GM19324 (cell line): ENCODE data around the gene PTPRN2.

ENCODE experiments used
- ATAC-seq: cut with Tn5 transposase; IDR thresholded peaks from one replicate; pipeline ENCODE4 v1.9.1; 2021; ENCODE audit warnings: mild to moderate bottlenecking, moderate library complexity; ENCODE audit not compliant: unreplicated experiment, low FRiP score

PTPRN2 gene

DNA sequence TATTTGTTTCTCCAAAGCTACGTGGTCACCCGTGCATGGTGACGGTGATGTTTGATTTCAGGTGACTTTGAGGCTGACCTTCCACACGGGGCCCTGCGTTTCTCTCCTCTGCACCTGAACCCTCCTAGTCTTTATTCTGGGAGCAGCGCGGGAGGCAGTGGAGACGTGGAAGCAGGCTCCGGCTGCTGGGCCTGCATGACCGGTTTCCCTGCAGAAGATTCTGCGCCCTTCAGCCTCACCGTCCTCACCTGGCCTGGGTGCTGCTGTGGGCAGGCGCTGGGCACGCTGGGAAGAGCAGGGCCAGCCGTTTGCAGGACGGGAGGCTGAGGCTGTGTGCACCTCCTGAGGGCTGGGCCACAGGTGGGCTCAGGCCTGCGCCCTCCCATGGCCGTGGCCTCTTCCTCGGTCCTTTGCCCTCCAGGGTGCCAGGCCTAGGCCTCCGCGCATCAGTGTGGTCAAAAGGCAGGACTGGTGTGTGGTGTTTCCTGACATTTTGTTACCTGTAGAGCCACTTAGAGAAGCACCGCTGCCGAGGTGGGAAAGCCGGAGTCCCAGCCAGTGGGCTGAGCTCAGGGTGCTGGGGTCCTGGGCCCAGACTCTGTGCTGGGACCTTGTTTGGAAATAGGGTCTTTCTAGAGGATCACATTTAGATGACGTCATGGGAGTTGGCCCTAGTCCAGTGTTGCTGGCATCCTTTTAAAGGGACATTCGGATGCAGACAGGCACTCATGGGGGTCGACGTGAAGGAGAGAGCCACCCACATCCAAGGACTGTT lies 772.5 kb downstream of the PTPRN2 start:
- ATAC-seq: no peak

DNA sequence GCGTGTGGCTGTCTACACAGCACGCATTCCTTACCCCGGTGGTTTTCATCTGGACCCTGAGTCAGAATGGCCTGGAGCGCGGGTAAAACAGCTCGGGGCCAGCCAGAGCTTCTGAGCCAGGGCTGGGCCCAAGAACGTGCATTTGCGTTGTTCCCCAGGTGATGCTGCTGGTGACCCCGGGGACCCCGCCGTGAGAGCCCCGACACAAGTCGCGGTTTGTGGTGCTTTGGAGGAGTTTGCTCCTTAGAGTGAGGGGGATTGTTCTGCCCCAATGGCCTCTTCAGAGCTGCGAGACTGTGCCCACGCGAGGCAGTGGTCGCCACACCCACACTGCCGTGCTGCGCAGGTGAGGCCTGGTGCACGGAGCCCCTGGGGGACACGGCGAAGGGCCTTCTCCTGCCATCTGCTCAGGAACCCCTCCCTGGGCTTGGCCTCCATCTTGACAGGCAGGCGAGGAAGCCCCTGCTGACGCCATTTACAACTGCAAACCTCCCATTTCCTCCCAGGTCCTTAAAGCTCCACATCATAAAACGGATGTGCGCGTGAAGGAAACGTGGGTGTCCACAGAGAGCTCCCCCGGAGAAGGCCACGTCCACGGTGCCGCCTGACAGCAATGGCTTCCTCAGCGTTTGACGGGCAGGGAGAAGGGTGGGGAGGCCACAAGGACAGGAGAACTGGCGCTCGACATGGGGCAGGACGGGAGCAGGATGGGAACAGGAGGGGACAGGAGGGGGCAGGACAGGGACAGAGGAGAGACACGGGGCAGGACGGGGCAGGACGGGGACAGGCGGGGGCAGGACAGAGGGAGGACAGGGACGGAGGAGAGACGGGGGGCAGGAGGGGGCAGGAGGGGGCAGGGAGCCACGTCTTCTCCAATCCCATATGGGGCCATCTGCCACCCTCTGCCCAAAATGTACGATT lies 773.6 kb downstream of the PTPRN2 start:
- no peak for ATAC-seq

- no peak for ATAC-seq
Observed at GRCh38 chr7:157813053-157813452, 774.6 kb downstream of the PTPRN2 start.

DNA sequence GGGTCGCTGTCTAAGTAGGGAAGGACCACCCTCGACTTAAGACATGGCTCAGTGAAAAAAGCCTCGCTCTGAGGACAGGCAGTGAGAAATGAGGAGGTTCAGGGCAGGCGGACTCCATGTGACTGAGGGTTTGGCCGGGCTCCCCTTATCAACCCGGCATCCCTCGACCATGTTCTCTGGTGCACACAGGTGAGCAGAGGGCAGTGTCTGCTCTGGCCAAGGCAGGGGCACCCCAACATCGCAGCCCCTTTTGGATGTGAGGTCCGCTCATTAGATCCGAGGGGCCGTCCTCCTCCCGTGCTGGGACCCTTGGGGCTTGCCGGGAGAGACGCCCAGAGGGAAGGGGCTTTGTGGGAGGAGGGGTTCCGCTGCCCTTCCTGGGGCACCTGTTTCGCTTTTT lies 775.7 kb downstream of the PTPRN2 start:
- ATAC-seq: no peak

- ATAC-seq: no peak
Observed at GRCh38 chr7:157809863-157810851, 777.5 kb downstream of the PTPRN2 start.

DNA sequence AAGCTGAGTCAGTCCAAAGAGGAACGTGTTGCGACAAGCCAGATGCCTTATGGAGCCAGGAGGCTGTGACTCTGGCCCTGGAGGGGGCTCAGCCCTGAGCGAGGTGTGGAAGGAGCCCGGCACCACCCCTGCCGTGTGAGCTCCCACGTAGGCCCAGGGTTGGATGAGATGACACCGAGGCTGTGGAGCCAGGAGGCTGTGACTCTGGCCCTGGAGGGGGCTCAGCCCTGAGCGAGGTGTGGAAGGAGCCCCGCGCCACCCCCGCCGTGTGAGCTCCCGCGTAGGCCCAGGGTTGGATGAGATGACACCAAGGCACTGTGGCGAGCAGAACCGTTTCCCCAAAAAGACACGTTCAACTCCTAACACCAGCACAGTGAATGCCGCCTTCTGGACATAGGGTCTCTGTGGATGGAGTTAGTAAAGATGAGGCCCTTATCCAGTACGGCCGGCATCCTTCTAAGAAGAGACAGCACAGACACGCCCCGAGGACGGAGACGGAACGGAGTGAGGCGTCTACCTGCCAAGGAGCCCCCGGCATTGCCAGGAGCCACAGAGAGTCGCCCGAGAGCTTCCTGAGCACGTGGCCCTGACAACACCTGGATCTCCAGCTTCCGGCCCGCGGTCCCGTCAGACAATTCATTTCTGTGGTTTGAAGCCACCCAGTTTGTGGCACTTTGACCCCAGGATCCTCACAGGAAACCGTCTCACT lies 778.3 kb downstream of the PTPRN2 start:
- no peak for ATAC-seq

DNA sequence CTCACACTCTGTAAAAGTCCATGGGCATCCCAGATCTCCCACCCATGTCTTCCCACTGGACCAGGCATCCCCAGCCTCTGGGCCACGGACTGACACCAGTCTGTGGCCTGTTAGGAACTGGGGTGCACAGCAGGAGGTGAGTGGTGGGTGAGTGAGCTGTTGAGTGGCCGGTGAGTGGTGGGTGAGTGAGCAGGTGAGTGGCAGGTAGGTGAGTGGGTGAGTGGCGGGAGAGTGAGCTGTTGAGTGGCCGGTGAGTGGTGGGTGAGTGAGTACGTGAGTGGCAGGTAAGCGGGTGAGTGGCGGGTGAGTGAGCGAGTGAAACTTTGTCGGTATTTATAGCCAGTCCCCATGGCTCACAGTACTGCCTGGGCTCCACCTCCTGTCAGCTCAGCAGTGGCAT lies 779.6 kb downstream of the PTPRN2 start:
- no peak for ATAC-seq

DNA sequence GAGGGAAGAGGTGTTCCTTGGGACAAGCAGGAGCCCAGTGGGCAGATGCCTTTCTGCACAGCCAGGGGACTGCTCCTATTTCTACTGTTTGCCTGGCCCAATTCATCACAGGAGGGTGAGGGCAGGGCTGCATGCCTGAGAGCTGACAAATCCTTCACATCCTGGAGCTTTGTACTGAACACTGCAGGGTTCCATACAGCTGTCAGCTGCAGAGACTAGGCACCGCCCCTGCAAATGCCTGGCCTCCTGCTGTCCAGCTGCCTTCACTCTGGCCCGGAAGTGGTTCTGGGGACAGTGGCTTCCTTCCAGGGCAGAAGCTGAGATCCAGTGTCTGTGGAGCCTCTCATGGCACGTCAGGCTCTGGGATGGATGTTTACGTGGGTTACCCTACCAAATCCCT lies 780.1 kb downstream of the PTPRN2 start:
- no peak for ATAC-seq

DNA sequence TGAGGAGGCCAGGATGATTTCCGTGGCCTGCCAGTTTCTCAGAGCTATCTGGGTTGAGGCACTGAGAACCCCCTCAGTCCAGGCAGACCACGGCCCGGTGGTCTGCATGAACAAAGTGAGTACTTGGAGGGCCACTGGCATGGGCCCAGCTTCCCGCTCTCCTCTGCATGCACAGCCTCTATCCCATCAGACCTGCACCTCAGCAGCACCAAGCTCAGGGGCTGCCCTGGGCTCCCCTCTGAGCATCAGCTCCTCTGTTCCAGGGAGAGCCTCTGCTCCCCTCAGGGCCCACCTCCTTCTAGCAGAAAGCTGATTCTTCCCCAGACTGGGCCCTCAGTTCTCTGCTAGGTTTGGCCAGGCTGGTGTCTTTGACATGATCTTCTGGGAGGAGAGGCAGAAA lies 780.9 kb downstream of the PTPRN2 start:
- no peak for ATAC-seq

DNA sequence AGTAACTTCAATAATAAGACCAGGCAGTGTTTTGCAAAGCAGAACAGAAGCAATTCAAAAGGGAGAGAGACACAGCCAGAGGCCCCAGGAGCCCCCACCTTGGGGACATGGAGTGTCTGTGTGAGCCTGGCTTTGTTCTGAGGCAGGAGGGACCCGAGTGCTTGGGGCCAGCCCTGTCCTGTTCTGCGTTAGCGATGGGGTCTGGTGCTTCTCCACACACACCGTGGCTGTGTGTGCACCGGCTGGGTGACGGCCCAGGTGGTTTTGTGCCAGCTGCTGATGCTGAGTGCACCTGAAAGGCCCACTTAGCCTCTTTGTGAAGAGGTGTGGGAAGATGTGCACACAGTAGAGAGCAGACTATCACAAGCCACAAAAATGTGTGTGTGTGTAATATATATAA lies 781.9 kb downstream of the PTPRN2 start:
- ATAC-seq: no peak

DNA sequence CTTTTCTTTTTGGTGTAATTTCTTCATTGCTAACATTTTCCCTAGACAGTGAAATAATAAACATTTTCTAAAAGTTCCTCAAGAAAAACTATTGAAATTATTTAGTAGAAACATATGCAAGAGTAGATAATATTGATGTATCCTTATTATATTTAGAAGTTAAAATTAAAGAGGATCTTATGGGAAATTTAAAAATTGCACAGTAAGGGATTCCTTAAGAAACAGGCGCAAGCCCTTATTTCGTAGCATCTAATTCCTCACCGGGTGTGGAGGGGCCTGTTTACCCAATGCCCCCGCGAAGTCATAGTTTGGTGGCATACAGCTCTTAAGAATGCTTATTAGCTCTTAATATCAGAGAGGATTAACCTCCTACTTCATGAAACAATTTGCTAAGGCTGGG lies 783.7 kb downstream of the PTPRN2 start:
- ATAC-seq: no peak

- ATAC-seq: no peak
Observed at GRCh38 chr7:157801971-157802675, 785.5 kb downstream of the PTPRN2 start.

GRCh38 chr7:157801113-157801512 lies 786.5 kb downstream of the PTPRN2 start:
- ATAC-seq: no peak

GRCh38 chr7:157800281-157800680 lies 787.3 kb downstream of the PTPRN2 start:
- no peak for ATAC-seq

- ATAC-seq: no peak
Observed at GRCh38 chr7:157799076-157799685, 788.4 kb downstream of the PTPRN2 start.

DNA sequence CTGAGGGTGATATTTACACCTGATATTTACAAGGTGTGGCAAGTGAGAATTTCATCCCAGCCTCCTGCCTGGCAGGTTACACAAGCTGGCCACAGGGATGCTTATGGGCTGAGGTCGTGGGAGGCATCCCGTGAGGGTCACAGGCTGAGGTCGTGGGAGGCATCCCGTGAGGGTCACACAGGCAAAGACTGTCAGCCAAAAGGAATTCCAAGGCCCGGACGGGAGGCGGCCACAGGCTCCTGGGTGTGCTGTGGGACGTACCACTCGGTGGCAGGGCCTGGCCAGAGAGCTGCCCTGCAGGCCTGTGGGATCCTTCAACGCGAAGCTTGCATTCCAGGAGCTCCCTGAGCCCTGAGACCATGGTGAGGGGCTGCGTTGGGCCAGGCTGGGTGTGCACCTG lies 790.3 kb downstream of the PTPRN2 start:
- ATAC-seq: no peak

GRCh38 chr7:157796846-157797245 lies 790.8 kb downstream of the PTPRN2 start:
- no peak for ATAC-seq

- ATAC-seq: no peak
Observed at GRCh38 chr7:157795643-157796042, 792.0 kb downstream of the PTPRN2 start.

GRCh38 chr7:157795199-157795598 lies 792.4 kb downstream of the PTPRN2 start:
- ATAC-seq: no peak
